Stimulated activated CD4-positive, alpha-beta T cell treated with anti-CD3 and anti-CD28 coated beads, Interleukin-4, amount 100 ng/mL, for 48 hours (primary cell): ENCODE measurements around the gene KRT12.

Source experiments
- DNase-seq, 2 donors: peaks; one replicate each; pipeline ENCODE4 v3.0.0-alpha.2; 2020; ENCODE audit warnings: low read depth in 2 of 2

KRT12 gene

GRCh38 chr17:40843242-40843641, 23.8 kb downstream of the KRT12 start:
- no peak for DNase-seq

- no peak for DNase-seq
Observed at GRCh38 chr17:40841246-40841645, 25.8 kb downstream of the KRT12 start.

- no peak for DNase-seq
Observed at GRCh38 chr17:40839194-40839593, 27.8 kb downstream of the KRT12 start.

GRCh38 chr17:40836020-40836419, 31.0 kb downstream of the KRT12 start:
- no peak for DNase-seq

GRCh38 chr17:40833882-40834281, 33.1 kb downstream of the KRT12 start:
- no peak for DNase-seq

GRCh38 chr17:40832840-40833239, 34.2 kb downstream of the KRT12 start:
- no peak for DNase-seq

- DNase-seq, result no peak
Observed at GRCh38 chr17:40830085-40830776, 36.8 kb downstream of the KRT12 start.

- DNase-seq, result no peak
Observed at GRCh38 chr17:40828454-40829044, 38.5 kb downstream of the KRT12 start.

- no peak for DNase-seq
Observed at GRCh38 chr17:40827746-40828453, 39.1 kb downstream of the KRT12 start.

GRCh38 chr17:40825599-40825998, 41.4 kb downstream of the KRT12 start:
- no peak for DNase-seq

GRCh38 chr17:40824015-40824832, 42.8 kb downstream of the KRT12 start:
- no peak for DNase-seq

GRCh38 chr17:40822132-40822812, 44.8 kb downstream of the KRT12 start, which contains the start of gene KRT10:
Gene KRT10 (minus strand): TSS chr17:40822614. CDS start chr17:40822585, 29 bp downstream.
- DNase-seq, result no peak

- no peak for DNase-seq
Observed at GRCh38 chr17:40821536-40821935, 45.5 kb downstream of the KRT12 start.

GRCh38 chr17:40820228-40820838, 46.7 kb downstream of the KRT12 start:
- no peak for DNase-seq

GRCh38 chr17:40819528-40820125, 47.4 kb downstream of the KRT12 start:
- DNase-seq, result no peak

GRCh38 chr17:40818733-40819527, 48.1 kb downstream of the KRT12 start:
- peak; percentile 74 to 75 for DNase-seq

GRCh38 chr17:40818343-40818732, 48.7 kb downstream of the KRT12 start:
- no peak for DNase-seq

- DNase-seq, result no peak
Observed at GRCh38 chr17:40817103-40817682, 49.8 kb downstream of the KRT12 start.

- DNase-seq, result no peak
Observed at GRCh38 chr17:40816569-40816968, 50.5 kb downstream of the KRT12 start.
